ENCODE measurements around the gene EXOC3L4. TPM values are rescaled to one million over a fixed set of nuclear protein-coding genes. Genes with fewer than 3 reads are reported as not detected.

The EXOC3L4 gene
- polyA plus RNA-seq, 1 donor from 2014 or later: not detected

DNA sequence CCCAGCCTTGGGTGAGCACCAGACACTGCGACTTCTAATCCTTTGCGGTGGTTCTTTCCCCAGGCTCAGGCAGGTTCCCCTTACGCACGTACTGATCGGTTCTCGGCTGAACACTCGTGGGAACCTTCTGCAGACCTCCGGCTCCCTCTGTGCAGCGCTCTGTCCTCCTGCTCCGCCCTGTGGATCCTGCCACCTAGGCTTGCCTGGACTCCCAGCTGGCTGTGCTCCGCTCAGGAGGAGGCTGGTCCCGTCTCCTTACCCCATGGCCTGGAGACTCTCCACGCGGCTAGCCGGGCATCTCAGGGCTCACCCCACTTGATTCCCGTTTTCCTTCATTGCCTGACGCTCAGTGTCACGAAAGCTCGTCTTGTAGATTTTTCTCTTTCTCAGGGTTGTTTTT lies 63.4 kb downstream of the EXOC3L4 start:
- no peaks in the 10 kb centered on the region for H4K20me1 ChIP-seq (ENCODE audit: insufficient read depth)
- H3K36me3 ChIP-seq (ENCODE audit: insufficient read depth, low read length): no peaks in the 10 kb centered on the region
- no peaks in the 10 kb centered on the region for H3K27me3 ChIP-seq (ENCODE audit: insufficient read depth, low read depth, low read length)
- H3K79me2 ChIP-seq (replicated peaks; ENCODE audit: insufficient read depth, low read length): no peaks in the 10 kb centered on the region
- H3K9me3 ChIP-seq (ENCODE audit: low read length): no peaks in the 10 kb centered on the region
- no peak overlapping the region for H2AFZ ChIP-seq (ENCODE audit: low read depth, low read length)
- no peak overlapping the region for H3K4me2 ChIP-seq (ENCODE audit: low read length)
- no peak overlapping the region for H3K4me3 ChIP-seq (ENCODE audit: low read length)
- TF ChIP-seq SMC3 (conservative IDR thresholded peaks at IDR 0.05; ENCODE audit: poor library complexity) (no peak), EZH2 (IDR thresholded peaks at IDR 0.05; ENCODE audit: borderline replicate concordance, insufficient read depth, low read length, poor library complexity, severe bottlenecking) (no peak), REST (IDR thresholded peaks at IDR 0.05; ENCODE audit: borderline replicate concordance) (no peak), RAD21 (conservative IDR thresholded peaks at IDR 0.05) (no peak), EP300 (conservative IDR thresholded peaks at IDR 0.05; ENCODE audit: poor library complexity, severe bottlenecking) (no peak)
- no peaks in the 10 kb centered on the region for H3F3A ChIP-seq (ENCODE audit: insufficient read depth, low read length, poor library complexity, severe bottlenecking)
- H3K9ac ChIP-seq (ENCODE audit: low read length): no peak overlapping the region
- no peak overlapping the region for H3K27ac ChIP-seq (ENCODE audit: low read length)
- H3K9me2 ChIP-seq (ENCODE audit: insufficient read depth, low read length): no peaks in the 10 kb centered on the region

- Histone ChIP-seq H3K4me3 (ENCODE audit: low read length) (no peak overlapping the region), H3K27me3 (ENCODE audit: insufficient read depth, low read depth, low read length) (no peaks in the 10 kb centered on the region), H3F3A (ENCODE audit: insufficient read depth, low read length, poor library complexity, severe bottlenecking) (no peaks in the 10 kb centered on the region), H3K9me3 (ENCODE audit: low read length) (no peaks in the 10 kb centered on the region), H3K27ac (ENCODE audit: low read length) (no peak overlapping the region), H3K36me3 (ENCODE audit: insufficient read depth, low read length) (no peaks in the 10 kb centered on the region), H3K79me2 (replicated peaks; ENCODE audit: insufficient read depth, low read length) (no peaks in the 10 kb centered on the region), H4K20me1 (ENCODE audit: insufficient read depth) (no peaks in the 10 kb centered on the region), H3K9ac (ENCODE audit: low read length) (no peak overlapping the region), H3K9me2 (ENCODE audit: insufficient read depth, low read length) (no peaks in the 10 kb centered on the region), H3K4me2 (ENCODE audit: low read length) (no peak overlapping the region), H2AFZ (ENCODE audit: low read depth, low read length) (no peak overlapping the region)
- TF ChIP-seq REST (IDR thresholded peaks at IDR 0.05; ENCODE audit: borderline replicate concordance) (no peak), EZH2 (IDR thresholded peaks at IDR 0.05; ENCODE audit: borderline replicate concordance, insufficient read depth, low read length, poor library complexity, severe bottlenecking) (no peak)
Observed at GRCh38 chr14:103158688-103159087, 64.2 kb downstream of the EXOC3L4 start.

Other genes starting within 250 kb of the EXOC3L4 start
- gene AMN, start 172.1 kb upstream of the EXOC3L4 start, polyA plus RNA-seq: 0.15 and 1.3 TPM in 2 replicates
- gene CDC42BPB, start 37.2 kb upstream of the EXOC3L4 start, polyA plus RNA-seq: 43.5 and 43.8 TPM in 2 replicates
- gene LBHD2, start 10.5 kb upstream of the EXOC3L4 start, polyA plus RNA-seq: not detected in 2 replicates
- gene TNFAIP2, start 28.7 kb downstream of the EXOC3L4 start, polyA plus RNA-seq: 1.8 and 6.1 TPM in 2 replicates
- 165 and 188 TPM in 2 replicates for gene EIF5, start 239.5 kb downstream of the EXOC3L4 start, polyA plus RNA-seq

All from neural cell (in vitro differentiated cells).